Measurements from ENCODE around the gene VWA8. TPM values are rescaled to one million over a fixed set of nuclear protein-coding genes. Genes with fewer than 3 reads are reported as not detected.
"Not testable (repeated sequence)": the region's sequence is repeated elsewhere in the genome, so short reads cannot be mapped to it uniquely, and the experiment has no call there.

VWA8 gene
- total RNA-seq, 1 donor from 2014 or later = 49.3 TPM

- DNase-seq (ENCODE audit: low spot score in 2 of 2) = no peak
- no peak for FAIRE-seq
These were observed 198.1 kb downstream of the VWA8 start for GRCh38 chr13:41762796-41763195.

DNA sequence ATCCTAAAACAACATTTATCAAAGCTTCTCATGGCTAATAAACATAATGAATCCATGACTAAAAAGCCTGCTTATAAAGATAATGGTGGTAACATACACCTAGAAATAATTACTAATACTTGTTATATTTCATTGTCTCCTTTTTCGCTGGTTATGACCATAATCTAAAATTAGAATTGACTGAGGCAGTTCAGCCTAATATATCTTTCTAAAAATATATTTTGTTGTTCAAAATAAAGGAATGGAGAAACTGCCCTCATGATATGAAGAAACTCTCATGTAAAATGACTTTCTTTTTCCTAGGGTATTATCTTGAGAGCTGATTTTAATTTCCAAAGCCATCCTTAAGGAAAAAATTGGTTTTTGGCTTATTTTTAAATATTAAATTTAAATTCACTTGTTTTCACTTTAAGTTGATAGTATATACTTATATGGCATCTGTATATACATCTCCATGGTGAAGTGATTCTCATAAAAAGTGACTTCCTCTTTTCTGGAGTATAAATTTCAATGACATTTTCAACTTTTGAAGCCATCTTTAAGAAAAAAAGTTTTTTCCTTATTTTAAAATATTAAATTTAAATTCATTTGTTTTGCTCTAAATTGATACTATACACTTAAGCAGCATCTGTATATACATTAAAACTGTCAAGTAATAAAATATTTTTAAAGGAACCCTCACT, 204.6 kb downstream of the VWA8 start:
- DNase-seq (ENCODE audit: low spot score in 2 of 2) (no peak), FAIRE-seq (peak; percentile 91)

- DNase-seq (ENCODE audit: low spot score in 2 of 2) = no peak
- FAIRE-seq = no peak
These were observed 209.0 kb downstream of the VWA8 start for GRCh38 chr13:41751734-41752445.

- DNase-seq (ENCODE audit: low spot score in 2 of 2) (no peak), FAIRE-seq (no peak)
These were observed 209.6 kb downstream of the VWA8 start for GRCh38 chr13:41751277-41751676.

DNA sequence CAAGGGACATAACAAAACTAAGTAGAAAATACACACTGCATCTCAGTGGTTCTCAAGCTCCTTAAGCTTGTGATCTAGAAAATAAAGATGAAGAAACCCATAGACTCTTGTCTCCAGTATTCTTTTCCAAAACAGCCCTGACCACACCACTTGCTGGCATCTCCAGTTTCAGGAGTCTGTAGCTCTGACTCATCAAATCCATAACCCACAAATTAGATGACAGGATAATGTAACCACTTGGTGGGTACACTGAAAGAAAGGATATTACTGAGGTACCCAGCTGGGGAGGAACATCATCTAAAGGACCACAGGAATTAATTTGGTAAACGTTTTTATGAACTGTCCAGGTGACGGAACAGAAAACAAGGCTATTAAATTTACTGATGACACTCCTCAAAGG, 214.7 kb downstream of the VWA8 start:
- FAIRE-seq (no peak), DNase-seq (ENCODE audit: low spot score in 2 of 2) (no peak)

DNA sequence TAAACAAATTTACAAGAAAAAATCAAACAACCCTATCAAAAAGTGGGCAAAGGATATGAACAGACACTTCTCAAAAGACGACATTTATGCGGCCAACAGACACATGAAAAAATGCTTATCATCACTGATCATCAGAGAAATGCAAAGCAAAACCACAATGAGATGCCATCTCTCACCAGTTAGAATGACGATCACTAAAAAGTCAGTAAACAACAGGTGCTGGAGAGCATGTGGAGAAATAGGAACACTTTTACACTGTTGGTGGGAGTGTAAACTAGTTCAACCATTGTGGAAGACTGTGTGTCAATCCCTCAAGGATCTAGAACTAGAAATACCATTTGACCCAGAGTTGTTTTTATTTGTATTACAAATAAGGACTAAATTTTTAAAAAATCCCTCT, 215.4 kb downstream of the VWA8 start:
- not testable (repeated sequence) for FAIRE-seq; DNase-seq (ENCODE audit: low spot score in 2 of 2)

DNA sequence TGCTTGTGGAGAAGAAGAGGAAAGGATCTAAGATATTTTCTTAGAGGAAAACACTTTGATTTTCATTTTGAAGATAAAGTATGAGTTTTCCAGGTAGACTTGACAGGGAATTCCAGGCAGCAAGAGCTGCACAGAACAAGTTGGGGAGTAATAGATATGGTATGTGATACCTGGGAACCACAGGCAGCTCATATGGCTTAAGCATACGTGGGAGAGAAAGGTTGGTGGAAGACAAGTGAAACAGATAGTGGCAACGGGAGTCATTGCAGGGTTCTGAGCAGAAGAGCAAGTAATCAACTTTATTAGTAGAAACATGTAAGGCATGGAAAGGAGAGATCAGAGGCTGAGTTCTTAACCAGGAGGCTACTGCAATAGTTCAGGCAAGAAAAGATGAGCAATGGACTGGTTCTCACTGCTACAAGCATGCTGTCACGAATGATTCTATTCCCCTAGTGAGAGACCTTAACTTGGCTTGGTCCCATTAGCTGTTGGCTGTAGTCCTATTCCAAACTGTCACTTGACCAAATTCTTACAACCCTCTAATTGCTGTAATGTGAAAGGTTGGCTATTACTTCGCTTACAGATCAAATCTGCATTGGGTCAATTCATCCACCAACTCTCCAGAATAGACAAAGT, 217.9 kb downstream of the VWA8 start:
- DNase-seq (ENCODE audit: low spot score in 2 of 2) (no peak), FAIRE-seq (no peak)

DNA sequence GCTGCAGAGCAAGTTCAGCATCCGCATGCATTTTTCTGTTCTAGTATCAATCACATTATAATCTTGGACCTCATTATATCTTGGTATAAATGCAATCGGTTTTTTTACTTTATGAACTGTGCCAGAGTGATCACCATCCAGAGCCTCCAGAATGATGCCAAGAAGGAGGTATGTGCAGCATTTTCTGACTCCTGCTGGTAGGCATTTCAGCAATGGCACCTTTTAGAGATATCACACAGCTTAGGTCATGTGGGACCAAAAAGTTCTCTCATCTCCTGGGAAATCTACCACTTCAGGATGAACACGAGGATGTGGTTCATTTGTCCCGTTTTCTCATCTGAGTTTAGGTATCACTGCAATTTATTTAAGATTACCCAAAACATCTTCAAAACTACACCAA, 220.4 kb downstream of the VWA8 start:
- FAIRE-seq = no peak

GRCh38 chr13:41722684-41723535, 238.0 kb downstream of the VWA8 start:
- DNase-seq (ENCODE audit: low spot score in 2 of 2) (no peak), FAIRE-seq (no peak)

More for the DNA sequence above, 220.4 kb downstream of the VWA8 start:
- DNase-seq (ENCODE audit: low spot score in 2 of 2) = no peak

DNA sequence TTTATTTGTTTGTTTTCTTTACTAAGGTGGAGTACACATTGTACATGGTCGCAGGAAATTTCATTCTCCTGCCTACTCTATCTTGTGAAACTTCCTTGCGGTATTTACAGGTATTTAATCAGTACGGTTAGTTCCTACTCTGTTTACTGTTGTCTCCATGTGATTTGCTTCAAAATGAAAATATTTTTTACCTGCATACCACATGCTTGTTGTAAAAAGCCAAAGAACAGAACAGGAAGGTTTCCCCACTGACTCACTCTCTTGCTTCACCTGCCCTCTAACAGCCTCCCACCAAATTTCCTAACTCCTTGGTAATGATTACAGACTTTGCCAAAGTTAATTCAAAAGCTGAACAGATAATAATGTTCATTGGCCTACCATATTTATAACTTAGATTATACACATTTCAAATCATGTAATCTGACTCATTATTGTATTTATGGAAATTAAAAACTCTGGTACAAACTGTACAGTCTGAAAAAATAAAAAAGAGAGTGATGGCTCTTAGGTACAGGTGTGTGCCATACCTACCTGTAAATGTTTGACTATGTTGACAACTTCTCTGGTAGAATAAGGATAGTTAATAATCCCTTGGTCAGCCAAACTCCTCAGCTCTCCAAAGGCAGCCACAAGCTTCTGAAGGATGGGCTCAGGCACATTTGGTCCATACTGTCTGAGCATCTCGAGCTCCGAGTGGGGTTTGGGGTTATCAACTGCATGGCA, 239.9 kb downstream of the VWA8 start:
- FAIRE-seq = no peak
- no peak for DNase-seq (ENCODE audit: low spot score in 2 of 2)

- no peak for FAIRE-seq
- no peak for DNase-seq (ENCODE audit: low spot score in 2 of 2)
These were observed 244.7 kb downstream of the VWA8 start for GRCh38 chr13:41716236-41716635.

- no peak for DNase-seq (ENCODE audit: low spot score in 2 of 2)
- no peak for FAIRE-seq
These were observed 247.5 kb downstream of the VWA8 start for GRCh38 chr13:41713405-41713804.

GRCh38 chr13:41710771-41711170, 250.1 kb downstream of the VWA8 start:
- FAIRE-seq (no peak), DNase-seq (ENCODE audit: low spot score in 2 of 2) (no peak)

- DNase-seq (ENCODE audit: low spot score in 2 of 2) (no peak), FAIRE-seq (no peak)
These were observed 251.4 kb downstream of the VWA8 start for GRCh38 chr13:41709511-41709910.

DNA sequence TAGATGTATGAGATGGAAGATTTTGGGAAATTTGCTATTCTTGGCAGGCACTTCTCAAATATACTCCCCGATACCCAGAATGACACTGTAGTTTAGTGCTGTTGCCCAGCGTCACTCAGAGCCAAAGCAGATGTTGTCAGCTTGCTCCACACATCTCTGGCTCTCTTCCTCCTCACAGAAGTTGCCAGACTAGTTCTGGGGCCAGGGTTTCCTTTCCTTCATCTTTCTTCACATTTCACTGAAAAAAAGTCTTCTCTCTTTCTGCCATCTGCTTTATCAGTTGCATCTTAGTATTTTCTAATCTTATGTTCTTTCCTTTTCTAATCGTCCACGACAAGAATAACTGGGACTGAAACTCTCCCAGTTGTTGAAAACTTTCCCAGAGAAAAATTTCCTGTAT, 252.2 kb downstream of the VWA8 start:
- DNase-seq (ENCODE audit: low spot score in 2 of 2) (no peak), FAIRE-seq (no peak)

- FAIRE-seq (no peak), DNase-seq (ENCODE audit: low spot score in 2 of 2) (no peak)
These were observed 253.6 kb downstream of the VWA8 start for GRCh38 chr13:41707194-41707821.

DNA sequence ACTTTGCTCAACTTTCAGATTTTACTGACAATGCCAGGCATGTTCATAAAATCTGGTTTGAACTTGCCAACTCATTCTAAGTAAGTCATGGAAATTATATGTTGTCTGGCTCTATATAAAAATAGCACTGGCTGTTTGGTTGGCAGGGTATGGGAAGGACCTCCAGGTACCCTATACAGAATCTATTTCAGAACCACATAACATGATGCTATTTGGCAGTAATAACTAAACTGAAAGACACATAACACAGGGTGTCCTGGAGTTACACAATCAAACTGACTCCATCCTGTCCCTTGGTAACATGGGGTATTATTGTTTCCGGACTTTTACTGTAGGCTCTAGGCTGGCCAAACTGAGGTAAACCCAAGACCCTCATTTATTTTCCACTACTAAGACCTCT, 254.8 kb downstream of the VWA8 start:
- no peak for FAIRE-seq

DNA sequence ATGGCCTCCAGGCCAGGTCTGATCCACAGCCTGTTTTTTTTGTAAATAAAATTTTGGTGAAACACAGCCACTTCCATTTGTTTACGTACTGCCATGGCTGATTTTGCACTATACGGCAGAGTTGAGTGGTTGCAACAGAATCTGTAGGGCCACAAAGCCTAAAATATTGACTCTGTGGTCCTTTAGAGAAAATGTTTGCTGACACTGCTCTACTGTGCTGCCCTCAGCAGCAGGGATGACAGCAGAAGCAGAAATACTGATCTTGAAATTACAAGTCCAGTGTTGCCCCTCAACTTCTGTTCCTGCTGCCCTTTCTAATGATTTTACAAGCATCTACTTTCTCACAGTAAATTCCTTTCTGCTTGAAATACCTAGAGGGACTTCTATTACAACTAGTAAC, 258.4 kb downstream of the VWA8 start:
- no peak for FAIRE-seq
- no peak for DNase-seq (ENCODE audit: low spot score in 2 of 2)

More for the DNA sequence above, 254.8 kb downstream of the VWA8 start:
- DNase-seq (ENCODE audit: low spot score in 2 of 2) = no peak

DNA sequence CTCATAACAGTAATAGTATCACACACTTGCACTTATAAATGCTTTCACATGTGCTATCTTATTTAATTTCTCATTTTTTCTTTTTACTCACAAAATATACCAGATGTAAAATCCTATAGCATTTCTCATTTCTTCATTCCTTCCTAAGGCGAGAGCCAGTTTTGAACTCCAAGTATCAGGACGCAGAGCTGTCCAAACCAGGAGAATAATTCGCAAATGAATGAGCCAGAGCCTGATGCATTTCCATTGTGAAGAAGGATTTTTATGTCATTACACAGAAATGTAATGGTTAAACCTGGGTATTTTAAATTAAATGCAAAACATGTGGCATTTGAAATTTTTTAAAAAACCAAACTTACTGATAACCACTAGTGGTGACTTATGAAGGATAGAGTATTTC, 259.2 kb downstream of the VWA8 start:
- FAIRE-seq (no peak), DNase-seq (ENCODE audit: low spot score in 2 of 2) (no peak)
